HepG2 (cell line): ENCODE data around the gene FAT1. TPM values are rescaled to one million over a fixed set of nuclear protein-coding genes. Genes with fewer than 3 reads are reported as not detected.

Source experiments
- ARID4A ChIP-seq: sonication (generic); formaldehyde crosslinking; IDR thresholded peaks from 2 replicates; pipeline ENCODE4 v1.5.0; 2020; ENCODE audit warnings: mild to moderate bottlenecking, missing genetic modification reagents, borderline replicate concordance
- E2F1 ChIP-seq: sonication (generic); formaldehyde crosslinking; IDR thresholded peaks from 2 replicates; pipeline ENCODE4 v1.5.0; 2020; ENCODE audit warnings: missing genetic modification reagents
- IRF9 ChIP-seq: sonication (generic); formaldehyde crosslinking; IDR thresholded peaks from 2 replicates; pipeline ENCODE4 v1.8.0; 2022; ENCODE audit warnings: missing genetic modification reagents, mild to moderate bottlenecking, borderline replicate concordance
- ISL2 ChIP-seq: sonication (generic); formaldehyde crosslinking; IDR thresholded peaks from 2 replicates; pipeline ENCODE4 v1.5.0; 2020; ENCODE audit warnings: missing genetic modification reagents
- JUNB ChIP-seq: sonication (generic); formaldehyde crosslinking; IDR thresholded peaks from 2 replicates; pipeline ENCODE4 v1.8.0; 2022; ENCODE audit warnings: missing genetic modification reagents, mild to moderate bottlenecking, borderline replicate concordance
- NFYC ChIP-seq: IDR thresholded peaks from 2 replicates; pipeline ENCODE4 v1.6.1; 2016; ENCODE audit warnings: missing genetic modification reagents, missing compliant biosample characterization
- RARG ChIP-seq: sonication (generic); formaldehyde crosslinking; IDR thresholded peaks from 2 replicates; pipeline ENCODE4 v1.4.0; 2020; ENCODE audit warnings: low read depth, mild to moderate bottlenecking, missing genetic modification reagents
- RBFOX2 ChIP-seq: fragments of 200-400 bp; formaldehyde crosslinking; IDR thresholded peaks from 2 replicates; pipeline ENCODE4 v1.6.1; 2017; ENCODE audit warnings: low read depth, mild to moderate bottlenecking, low read length
- RORA ChIP-seq: sonication (generic); formaldehyde crosslinking; IDR thresholded peaks from 2 replicates; pipeline ENCODE4 v1.5.0; 2020; ENCODE audit warnings: mild to moderate bottlenecking, missing genetic modification reagents, moderate library complexity
- SIX1 ChIP-seq: sonication (generic); formaldehyde crosslinking; IDR thresholded peaks from 2 replicates; pipeline ENCODE4 v1.4.0; 2020; ENCODE audit warnings: missing genetic modification reagents, borderline replicate concordance
- THAP11 ChIP-seq: IDR thresholded peaks from 2 replicates; pipeline ENCODE4 v1.6.1; 2016; ENCODE audit warnings: missing biosample characterization, missing genetic modification reagents
- ZFAT ChIP-seq: sonication (generic); formaldehyde crosslinking; conservative IDR thresholded peaks from 2 replicates; pipeline ENCODE4 v1.8.1; 2023; ENCODE audit warnings: missing genetic modification reagents, inconsistent platforms
- ZNF281 ChIP-seq: sonication (generic); formaldehyde crosslinking; IDR thresholded peaks from 2 replicates; pipeline ENCODE4 v1.4.0; 2020; ENCODE audit warnings: missing genetic modification reagents, borderline replicate concordance
- ZNF563 ChIP-seq: sonication (generic); formaldehyde crosslinking; IDR thresholded peaks from 2 replicates; pipeline ENCODE4 v1.8.0; 2022; ENCODE audit warnings: mild to moderate bottlenecking, moderate library complexity, missing genetic modification reagents
- ZNF605 ChIP-seq: sonication (generic); formaldehyde crosslinking; IDR thresholded peaks from 2 replicates; pipeline ENCODE4 v1.8.0; 2022; ENCODE audit warnings: mild to moderate bottlenecking, missing genetic modification reagents
- ZNF615 ChIP-seq: sonication (generic); formaldehyde crosslinking; IDR thresholded peaks from 2 replicates; pipeline ENCODE4 v1.5.0; 2020; ENCODE audit warnings: mild to moderate bottlenecking, missing genetic modification reagents, borderline replicate concordance
- ZNF883 ChIP-seq: sonication (generic); formaldehyde crosslinking; IDR thresholded peaks from 2 replicates; pipeline ENCODE4 v1.5.1; 2020; ENCODE audit warnings: mild to moderate bottlenecking, missing genetic modification reagents; ENCODE audit errors: not compliant biosample characterization
- polyA plus RNA-seq, 8 experiments: library from polyadenylated mRNA; depleted of rRNA in 3 of 8; stranded (reverse) in 7 of 8; unstranded in 1 of 8; fragments of >200 nt; fragmentation: Illumina TruSeq in 4 of 8; extraction: Trizol in 4 of 8; gene quantifications; 2 replicates each; pipeline versions ENCODE4 v1.2.1 to v1.2.3, GENCODE V29; 2011 to 2016; ENCODE audit warnings: low read depth in 4 of 8, missing spikeins in 1 of 8, mixed read lengths in 1 of 8; ENCODE audit not compliant: insufficient read depth in 1 of 8
- total RNA-seq, 5 experiments: library from RNA; depleted of rRNA; stranded (reverse); fragments of >200 nt; fragmentation: Illumina TruSeq; extraction: Trizol; gene quantifications; 2 replicates each; pipeline ENCODE4 v1.2.3, GENCODE V29; 2016; ENCODE audit warnings: low read depth in 1 of 5

FAT1 gene
- total and polyA plus RNA-seq, 2 of the 13 experiments (the other 11 are each of a cell fraction or from before 2014, with no cell fraction given): 185 to 216 TPM

- TF ChIP-seq ARID4A (peak; percentile 47; the same call in 1 of the 2 replicates), ISL2 (CRISPR knock-in tag) (peak; percentile 75; the same call in 1 of the 2 replicates), RBFOX2 (peak; percentile 55; the same call in 1 of the 2 replicates), ZFAT (no peak), E2F1 (no peak), THAP11 (CRISPR knock-in tag) (peak; percentile 74), SIX1 (CRISPR knock-in tag) (peak; percentile 66; the same call in 1 of the 2 replicates), ZNF605 (peak; percentile 86), ZNF615 (CRISPR knock-in tag) (peak; percentile 48; the same call in 1 of the 2 replicates), ZNF281 (CRISPR knock-in tag) (peak; percentile 58; the same call in 1 of the 2 replicates), NFYC (CRISPR knock-in tag) (peak; percentile 47; the same call in 1 of the 2 replicates), RARG (CRISPR knock-in tag) (no peak), RORA (CRISPR knock-in tag) (no peak), ZNF563 (no peak), IRF9 (no peak), ZNF883 (CRISPR knock-in tag) (no peak), JUNB (peak; percentile 27; the same call in 1 of the 2 replicates)
Measured at GRCh38 chr4:186755550-186756519, 32.2 kb upstream of the FAT1 start (continued).
